Measurements from ENCODE around the gene CLCNKB.
"Not testable (repeated sequence)": the region's sequence is repeated elsewhere in the genome, so short reads cannot be mapped to it uniquely, and the experiment has no call there.

- not testable (repeated sequence) for TF ChIP-seq POLR2AphosphoS5, POLR2A (IDR thresholded peaks at IDR 0.05; ENCODE audit: low read depth, low read length)
Observed at GRCh38 chr1:16051949-16052348, 8.4 kb downstream of the CLCNKB start.

Measured in GM12891 (cell line).